ENCODE measurements around the gene OR2AT4. TPM values are rescaled to one million over a fixed set of nuclear protein-coding genes. Genes with fewer than 3 reads are reported as not detected.

Gene OR2AT4
- total RNA-seq, 1 donor from 2014 or later, result not detected

- CTCF ChIA-PET, result no interaction called here
- TF ChIP-seq CTCF (IDR thresholded peaks at IDR 0.05), result no peak
- Mint-ChIP-seq H3K27me3 (peaks cover 21% of the 10 kb centered on the region), H3K9me3 (no peaks in the 10 kb centered on the region), H3K4me1 (no peaks in the 10 kb centered on the region), H3K36me3 (ENCODE audit: low read depth) (no peaks in the 10 kb centered on the region), H3K4me3 (no peak overlapping the region), H3K27ac (no peak overlapping the region)
- DNase-seq (no peak), ATAC-seq (ENCODE audit: low read depth) (no peak)
- intact Hi-C loops (cut with micrococcal nuclease), result no loop called here
- POLR2A ChIA-PET, result no interaction called here
Observed at GRCh38 chr11:75076671-75077070, 20.0 kb downstream of the OR2AT4 start.

GRCh38 chr11:75073459-75074190 lies 23.1 kb downstream of the OR2AT4 start:
- intact Hi-C loops (cut with micrococcal nuclease), result no loop called here
- no peak for TF ChIP-seq CTCF (IDR thresholded peaks at IDR 0.05)
- Mint-ChIP-seq H3K4me3 (no peak overlapping the region), H3K36me3 (ENCODE audit: low read depth) (no peaks in the 10 kb centered on the region), H3K27ac (no peak overlapping the region), H3K27me3 (peaks cover 32% of the 10 kb centered on the region), H3K9me3 (no peaks in the 10 kb centered on the region), H3K4me1 (no peaks in the 10 kb centered on the region)
- POLR2A ChIA-PET, result no interaction called here
- no peak for ATAC-seq (ENCODE audit: low read depth)
- CTCF ChIA-PET, result interaction anchor here (1.1 kb wide), 1 partner anchor 51 kb away, joined by 3 read pairs; no protein-coding TSS in a partner anchor
- DNase-seq, result no peak

DNA sequence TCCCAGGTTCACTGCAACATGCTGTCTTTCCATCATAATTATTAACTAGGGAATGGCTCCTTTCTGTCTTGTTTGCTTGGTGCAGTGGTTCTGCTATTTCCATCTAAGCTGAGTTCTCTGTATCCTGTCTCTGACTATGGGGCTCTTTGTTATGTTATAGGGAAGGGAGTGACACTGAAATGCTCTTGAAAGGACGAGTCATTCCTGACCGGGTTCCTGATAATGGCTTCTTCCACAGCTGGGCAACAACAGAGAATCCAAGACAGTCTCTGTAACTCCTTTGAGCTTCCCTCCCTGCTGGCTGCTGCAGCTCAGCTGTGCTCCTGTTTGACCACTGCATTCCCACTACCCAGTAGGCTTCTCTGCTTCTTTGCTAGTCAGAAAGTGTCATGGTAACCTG lies 24.1 kb downstream of the OR2AT4 start:
- Mint-ChIP-seq H3K36me3 (ENCODE audit: low read depth) (no peaks in the 10 kb centered on the region), H3K4me3 (no peak overlapping the region), H3K27ac (no peak overlapping the region), H3K27me3 (peaks cover 32% of the 10 kb centered on the region), H3K4me1 (no peaks in the 10 kb centered on the region), H3K9me3 (peaks cover 4% of the 10 kb centered on the region)
- no peak for DNase-seq
- TF ChIP-seq CTCF (IDR thresholded peaks at IDR 0.05), result no peak
- intact Hi-C loops (cut with micrococcal nuclease), result no loop called here
- ChIA-PET CTCF (no interaction called here), POLR2A (no interaction called here)
- ATAC-seq (ENCODE audit: low read depth), result no peak

- ChIA-PET POLR2A (no interaction called here), CTCF (no interaction called here)
- no peak for DNase-seq
- Mint-ChIP-seq H3K4me3 (no peak overlapping the region), H3K4me1 (no peaks in the 10 kb centered on the region), H3K36me3 (ENCODE audit: low read depth) (no peaks in the 10 kb centered on the region), H3K27ac (no peak overlapping the region), H3K9me3 (peaks cover 4% of the 10 kb centered on the region), H3K27me3 (peaks cover 34% of the 10 kb centered on the region)
- intact Hi-C loops (cut with micrococcal nuclease), result no loop called here
- TF ChIP-seq CTCF (IDR thresholded peaks at IDR 0.05), result no peak
- ATAC-seq (ENCODE audit: low read depth), result no peak
Observed at GRCh38 chr11:75069473-75069872, 27.2 kb downstream of the OR2AT4 start.

GRCh38 chr11:75068993-75069392 lies 27.7 kb downstream of the OR2AT4 start:
- intact Hi-C loops (cut with micrococcal nuclease), result no loop called here
- no peak overlapping the region for H3K4me3 Mint-ChIP-seq
- ChIA-PET POLR2A (no interaction called here), CTCF (no interaction called here)
- no peaks in the 10 kb centered on the region for H3K4me1 Mint-ChIP-seq
- ATAC-seq (ENCODE audit: low read depth) (no peak), DNase-seq (no peak)
- H3K36me3 Mint-ChIP-seq (ENCODE audit: low read depth), result no peaks in the 10 kb centered on the region
- H3K27ac Mint-ChIP-seq, result no peak overlapping the region
- TF ChIP-seq CTCF (IDR thresholded peaks at IDR 0.05), result no peak
- H3K9me3 Mint-ChIP-seq, result peaks cover 4% of the 10 kb centered on the region
- H3K27me3 Mint-ChIP-seq, result peaks cover 34% of the 10 kb centered on the region
